Stimulated activated naive CD8-positive, alpha-beta T cell treated with anti-CD3 and anti-CD28 coated beads, Interleukin-15, Interleukin-2, amounts not matched to agents 100 ng/mL and 50 ng/mL, for 24 hours (primary cell): ENCODE measurements around the gene IGF2BP2.

Source experiments
- H3K27ac Mint-ChIP-seq: one replicate; pipeline ENCODE4 v1.8.0; 2021; ENCODE audit warnings: mild to moderate bottlenecking, mixed read lengths
- H3K27me3 Mint-ChIP-seq: one replicate; pipeline ENCODE4 v1.8.0; 2021; ENCODE audit warnings: mixed read lengths
- H3K36me3 Mint-ChIP-seq: one replicate; pipeline ENCODE4 v1.8.0; 2021; ENCODE audit warnings: low read depth, mixed read lengths
- H3K4me1 Mint-ChIP-seq: one replicate; pipeline ENCODE4 v1.8.0; 2021; ENCODE audit warnings: low read depth, mixed read lengths
- H3K4me3 Mint-ChIP-seq: one replicate; pipeline ENCODE4 v1.8.0; 2021; ENCODE audit warnings: mild to moderate bottlenecking, mixed read lengths
- H3K9me3 Mint-ChIP-seq: one replicate; pipeline ENCODE4 v1.8.0; 2021; ENCODE audit warnings: mixed read lengths

Gene IGF2BP2

DNA sequence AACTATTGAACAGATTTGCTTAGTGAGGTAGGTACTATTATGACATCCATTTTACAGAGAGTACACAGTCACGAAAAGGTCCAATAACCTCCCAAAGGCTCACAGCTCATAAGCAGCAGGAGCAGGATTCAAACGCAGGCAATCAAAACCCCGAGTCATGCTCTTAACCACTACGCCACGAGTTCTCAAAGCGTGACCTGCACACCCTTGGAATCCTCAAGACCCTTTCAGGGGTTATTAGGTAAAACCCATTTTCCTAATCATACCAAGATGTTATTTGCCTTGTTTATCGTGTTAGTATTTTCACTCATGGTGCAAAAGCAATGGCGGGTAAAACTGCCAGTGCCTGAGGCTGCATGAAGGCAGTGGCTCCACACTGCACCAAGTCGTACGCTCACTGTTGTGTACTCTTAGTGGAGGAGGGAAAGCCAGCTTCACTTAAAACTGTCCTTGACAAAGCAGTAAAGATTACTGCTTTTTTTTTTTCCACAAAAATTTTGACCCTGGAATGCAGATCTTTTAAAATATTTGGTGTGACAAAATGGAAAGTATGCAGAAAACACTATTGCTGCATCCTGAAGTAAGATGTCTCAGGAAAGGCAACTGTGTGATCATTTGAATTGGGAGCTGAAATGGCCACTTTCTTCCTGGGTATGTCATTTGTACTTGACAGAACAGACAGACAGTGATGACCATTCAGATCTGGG, 96.1 kb downstream of the IGF2BP2 start:
- Mint-ChIP-seq H3K36me3 (no peaks in the 10 kb centered on the region), H3K27ac (no peak overlapping the region), H3K4me3 (no peak overlapping the region), H3K9me3 (no peaks in the 10 kb centered on the region), H3K4me1 (no peaks in the 10 kb centered on the region), H3K27me3 (no peaks in the 10 kb centered on the region)

GRCh38 chr3:185727873-185728272, 97.0 kb downstream of the IGF2BP2 start:
- peaks cover 3% of the 10 kb centered on the region for H3K27me3 Mint-ChIP-seq
- no peak overlapping the region for H3K27ac Mint-ChIP-seq
- H3K4me3 Mint-ChIP-seq: no peak overlapping the region
- H3K4me1 Mint-ChIP-seq: no peaks in the 10 kb centered on the region
- no peaks in the 10 kb centered on the region for H3K9me3 Mint-ChIP-seq
- no peaks in the 10 kb centered on the region for H3K36me3 Mint-ChIP-seq

GRCh38 chr3:185726254-185726967, 98.4 kb downstream of the IGF2BP2 start:
- Mint-ChIP-seq H3K4me1 (no peaks in the 10 kb centered on the region), H3K27me3 (peaks cover 4% of the 10 kb centered on the region), H3K9me3 (no peaks in the 10 kb centered on the region), H3K4me3 (no peak overlapping the region), H3K36me3 (no peaks in the 10 kb centered on the region), H3K27ac (no peak overlapping the region)

- Mint-ChIP-seq H3K27me3 (peaks cover 4% of the 10 kb centered on the region), H3K9me3 (no peaks in the 10 kb centered on the region), H3K4me3 (no peak overlapping the region), H3K27ac (no peak overlapping the region), H3K36me3 (no peaks in the 10 kb centered on the region), H3K4me1 (no peaks in the 10 kb centered on the region)
Measured at GRCh38 chr3:185724761-185725160, 100.1 kb downstream of the IGF2BP2 start.

GRCh38 chr3:185724251-185724650, 100.6 kb downstream of the IGF2BP2 start:
- H3K9me3 Mint-ChIP-seq: no peaks in the 10 kb centered on the region
- no peak overlapping the region for H3K4me3 Mint-ChIP-seq
- no peaks in the 10 kb centered on the region for H3K4me1 Mint-ChIP-seq
- no peaks in the 10 kb centered on the region for H3K36me3 Mint-ChIP-seq
- peaks cover 4% of the 10 kb centered on the region for H3K27me3 Mint-ChIP-seq
- no peak overlapping the region for H3K27ac Mint-ChIP-seq

- Mint-ChIP-seq H3K27ac (no peak overlapping the region), H3K9me3 (no peaks in the 10 kb centered on the region), H3K27me3 (peaks cover 4% of the 10 kb centered on the region), H3K4me1 (no peaks in the 10 kb centered on the region), H3K36me3 (no peaks in the 10 kb centered on the region), H3K4me3 (no peak overlapping the region)
Measured at GRCh38 chr3:185722881-185723280, 102.0 kb downstream of the IGF2BP2 start.

DNA sequence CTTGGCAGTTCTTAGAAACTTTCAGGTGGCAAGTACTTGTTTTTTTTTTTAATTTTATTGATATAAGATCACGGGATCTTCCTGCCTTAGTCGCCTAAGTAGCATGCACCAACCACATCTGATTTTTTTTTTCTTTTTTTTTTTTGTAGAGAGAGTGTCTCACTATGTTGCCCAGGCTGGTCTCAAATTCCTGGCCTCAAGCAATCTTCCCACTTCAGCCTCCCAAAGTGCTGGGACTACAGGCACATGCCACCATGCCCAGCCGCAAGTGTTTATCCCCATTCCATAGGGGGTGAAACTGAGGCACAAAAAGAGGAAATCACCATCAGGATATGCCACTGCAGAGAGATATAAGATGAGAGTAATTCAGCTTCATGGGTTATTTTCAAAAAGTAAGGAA, 102.9 kb downstream of the IGF2BP2 start:
- Mint-ChIP-seq H3K4me1 (no peaks in the 10 kb centered on the region), H3K27me3 (peaks cover 4% of the 10 kb centered on the region), H3K4me3 (no peak overlapping the region), H3K36me3 (no peaks in the 10 kb centered on the region), H3K27ac (no peak overlapping the region), H3K9me3 (no peaks in the 10 kb centered on the region)

DNA sequence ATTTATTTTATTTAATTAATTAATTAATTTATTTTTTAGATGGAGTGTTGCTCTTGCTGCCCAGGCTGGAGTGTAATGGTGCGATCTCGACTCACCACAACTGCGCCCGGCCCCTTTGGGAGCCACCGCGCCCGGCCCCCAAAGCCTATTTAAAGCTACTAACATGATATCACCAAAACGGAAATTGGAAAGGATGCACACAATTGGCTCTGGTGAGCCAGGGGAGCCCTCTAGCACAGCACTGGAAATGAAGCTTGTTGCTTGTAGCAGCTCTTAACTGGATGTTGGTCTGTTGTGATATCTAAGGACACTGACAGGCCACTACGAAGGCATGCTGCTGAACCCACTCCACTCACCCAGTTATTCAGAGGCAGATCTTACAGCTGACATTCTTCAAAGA, 104.5 kb downstream of the IGF2BP2 start:
- H3K27ac Mint-ChIP-seq: no peak overlapping the region
- peaks cover 4% of the 10 kb centered on the region for H3K27me3 Mint-ChIP-seq
- H3K4me1 Mint-ChIP-seq: no peaks in the 10 kb centered on the region
- no peaks in the 10 kb centered on the region for H3K36me3 Mint-ChIP-seq
- no peak overlapping the region for H3K4me3 Mint-ChIP-seq
- H3K9me3 Mint-ChIP-seq: no peaks in the 10 kb centered on the region

DNA sequence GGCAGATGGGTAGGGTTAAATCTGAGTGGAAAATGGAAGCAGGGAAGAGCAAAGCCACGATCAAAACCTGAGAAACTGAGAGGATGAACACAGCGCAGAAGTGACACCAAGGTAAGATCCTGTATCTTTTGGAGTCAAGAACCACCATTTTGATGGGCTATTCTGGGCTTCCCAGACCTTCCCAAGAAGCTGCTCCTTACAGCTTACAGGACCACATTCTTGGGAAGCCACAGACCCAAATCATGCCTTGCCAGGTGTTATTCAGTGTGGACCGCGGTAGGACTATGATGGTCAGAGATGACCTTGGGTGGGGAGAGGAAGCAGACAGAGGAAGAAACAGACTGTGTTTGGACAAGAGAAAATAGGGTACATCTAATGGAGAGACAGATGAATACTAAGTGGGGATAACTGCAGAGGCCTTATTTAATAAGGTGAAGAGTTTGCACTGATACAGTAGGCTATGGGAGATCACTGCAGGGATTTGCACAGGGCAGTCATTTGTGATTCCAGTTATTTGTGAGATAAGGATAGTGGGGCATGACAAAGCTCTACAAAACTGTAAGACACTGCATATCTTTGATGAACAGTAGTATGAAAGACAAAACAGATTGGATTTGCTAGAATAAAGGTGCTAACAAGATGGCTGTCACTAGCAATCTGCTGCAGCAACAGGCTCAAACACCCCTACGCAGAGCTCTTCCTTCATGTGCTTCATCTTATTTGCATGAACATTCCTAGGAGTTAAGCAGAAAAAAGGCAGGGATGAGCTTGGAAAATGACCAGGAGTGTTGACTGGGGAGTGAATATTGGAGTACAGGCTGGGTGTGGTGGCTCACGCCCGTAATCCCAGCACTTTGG, 105.9 kb downstream of the IGF2BP2 start:
- no peaks in the 10 kb centered on the region for H3K9me3 Mint-ChIP-seq
- H3K27ac Mint-ChIP-seq: no peak overlapping the region
- H3K4me3 Mint-ChIP-seq: no peak overlapping the region
- no peaks in the 10 kb centered on the region for H3K36me3 Mint-ChIP-seq
- peaks cover 4% of the 10 kb centered on the region for H3K27me3 Mint-ChIP-seq
- no peaks in the 10 kb centered on the region for H3K4me1 Mint-ChIP-seq

GRCh38 chr3:185717627-185718402, 107.0 kb downstream of the IGF2BP2 start:
- H3K4me3 Mint-ChIP-seq: no peak overlapping the region
- H3K4me1 Mint-ChIP-seq: no peaks in the 10 kb centered on the region
- H3K36me3 Mint-ChIP-seq: no peaks in the 10 kb centered on the region
- H3K9me3 Mint-ChIP-seq: no peaks in the 10 kb centered on the region
- H3K27ac Mint-ChIP-seq: no peak overlapping the region
- H3K27me3 Mint-ChIP-seq: peaks cover under 1% of the 10 kb centered on the region

- Mint-ChIP-seq H3K4me3 (no peak overlapping the region), H3K9me3 (no peaks in the 10 kb centered on the region), H3K27me3 (no peaks in the 10 kb centered on the region), H3K27ac (no peak overlapping the region), H3K4me1 (no peaks in the 10 kb centered on the region), H3K36me3 (no peaks in the 10 kb centered on the region)
Measured at GRCh38 chr3:185717121-185717520, 107.7 kb downstream of the IGF2BP2 start.

DNA sequence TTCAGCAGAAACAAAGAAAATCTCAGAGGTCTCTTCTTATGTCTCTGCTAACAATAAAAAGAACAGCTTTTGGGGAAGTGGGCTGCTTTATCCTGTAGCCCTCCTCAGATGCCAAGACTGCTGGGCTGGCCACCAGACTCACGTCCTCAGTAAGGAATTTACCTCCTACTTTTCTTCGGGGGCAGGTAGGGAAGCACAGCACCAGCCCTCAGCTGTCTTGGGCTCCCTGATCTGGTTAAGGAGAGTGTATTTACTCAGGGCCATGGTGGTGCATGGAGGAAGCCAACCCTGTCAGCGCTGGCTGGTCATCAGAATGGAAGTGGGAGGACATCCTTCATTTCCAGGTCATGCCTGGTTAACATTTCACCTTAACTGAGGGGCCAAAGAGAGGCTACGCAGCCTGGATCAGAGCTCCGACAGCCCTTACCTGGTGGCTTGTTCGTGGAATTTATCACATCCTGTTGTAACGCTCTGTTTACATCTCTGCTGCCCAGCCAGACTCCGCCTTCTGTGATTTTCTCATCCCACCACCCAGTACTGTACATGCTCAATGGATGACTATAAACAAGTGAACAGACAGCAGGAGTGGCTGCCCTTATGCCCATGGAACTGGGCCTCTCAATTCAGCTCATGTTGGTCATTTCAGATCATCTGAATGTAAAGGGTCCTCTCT, 108.3 kb downstream of the IGF2BP2 start:
- H3K27me3 Mint-ChIP-seq: peaks cover 2% of the 10 kb centered on the region
- no peaks in the 10 kb centered on the region for H3K9me3 Mint-ChIP-seq
- H3K4me1 Mint-ChIP-seq: no peaks in the 10 kb centered on the region
- H3K4me3 Mint-ChIP-seq: no peak overlapping the region
- H3K27ac Mint-ChIP-seq: no peak overlapping the region
- H3K36me3 Mint-ChIP-seq: no peaks in the 10 kb centered on the region

DNA sequence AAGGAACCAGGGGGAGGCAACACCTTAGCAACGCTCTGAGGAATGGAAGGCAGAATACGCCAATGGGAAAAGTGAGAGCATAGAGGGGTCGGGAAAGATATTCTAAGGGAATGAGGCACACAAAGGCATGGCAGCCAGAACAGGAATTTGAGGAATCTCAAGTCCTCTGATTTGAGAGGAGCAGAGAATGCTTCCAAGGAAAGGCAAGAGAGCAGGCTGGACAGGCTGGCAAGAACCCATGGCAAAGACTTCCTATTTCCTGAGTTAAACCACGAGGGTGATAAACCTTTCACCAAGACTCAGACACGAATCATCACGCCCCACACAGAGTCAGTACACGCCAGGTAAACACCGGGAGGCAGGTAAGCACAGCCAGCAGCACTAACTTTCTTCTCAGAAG, 109.8 kb downstream of the IGF2BP2 start:
- no peaks in the 10 kb centered on the region for H3K9me3 Mint-ChIP-seq
- H3K4me1 Mint-ChIP-seq: no peaks in the 10 kb centered on the region
- peaks cover 7% of the 10 kb centered on the region for H3K27me3 Mint-ChIP-seq
- no peak overlapping the region for H3K4me3 Mint-ChIP-seq
- no peak overlapping the region for H3K27ac Mint-ChIP-seq
- H3K36me3 Mint-ChIP-seq: no peaks in the 10 kb centered on the region

GRCh38 chr3:185714085-185714484, 110.8 kb downstream of the IGF2BP2 start:
- Mint-ChIP-seq H3K4me3 (no peak overlapping the region), H3K4me1 (no peaks in the 10 kb centered on the region), H3K27me3 (peaks cover 10% of the 10 kb centered on the region), H3K9me3 (no peaks in the 10 kb centered on the region), H3K36me3 (no peaks in the 10 kb centered on the region), H3K27ac (no peak overlapping the region)
